Measurements from ENCODE around the gene UNCX.

UNCX gene

DNA sequence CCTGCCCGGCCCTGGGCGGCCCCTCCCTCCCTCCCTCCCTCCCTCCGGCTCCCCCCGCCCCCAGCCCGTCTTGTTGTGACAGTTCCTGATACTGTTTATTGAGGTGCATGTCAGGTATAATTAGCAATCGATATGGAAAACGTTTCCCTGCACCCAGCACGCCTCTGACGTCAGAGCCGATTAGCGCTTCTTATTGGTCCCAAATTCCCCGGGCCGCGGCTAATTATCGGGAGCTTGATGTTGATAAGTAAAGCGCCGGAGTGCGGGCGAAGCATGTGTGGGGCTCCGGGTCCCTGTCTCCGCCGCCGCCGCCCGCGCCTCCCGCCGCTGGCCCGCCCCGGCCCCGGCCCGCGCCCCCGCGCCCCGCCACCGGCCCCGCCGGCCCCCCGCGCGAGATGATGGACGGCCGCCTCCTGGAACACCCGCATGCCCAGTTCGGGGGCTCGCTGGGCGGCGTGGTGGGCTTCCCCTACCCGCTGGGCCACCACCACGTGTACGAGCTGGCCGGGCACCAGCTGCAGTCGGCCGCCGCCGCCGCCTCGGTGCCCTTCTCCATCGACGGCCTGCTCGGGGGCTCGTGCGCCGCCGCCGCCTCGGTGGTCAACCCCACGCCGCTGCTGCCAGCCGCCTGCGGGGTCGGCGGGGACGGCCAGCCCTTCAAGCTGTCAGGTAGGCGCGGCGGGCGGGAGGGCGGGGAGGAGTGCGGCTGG, at the start of gene UNCX:
TSS of gene UNCX (plus strand) at position 250 of the 710 bp plus-strand sequence. CDS start at position 396, 146 bp downstream.
- TF ChIP-seq GATA2 (IDR thresholded peaks at IDR 0.05; ENCODE audit: low read depth, low read length), result no peak
- no peak for TF ChIP-seq GATA3 (IDR thresholded peaks at IDR 0.05; ENCODE audit: low read depth, low read length)

DNA sequence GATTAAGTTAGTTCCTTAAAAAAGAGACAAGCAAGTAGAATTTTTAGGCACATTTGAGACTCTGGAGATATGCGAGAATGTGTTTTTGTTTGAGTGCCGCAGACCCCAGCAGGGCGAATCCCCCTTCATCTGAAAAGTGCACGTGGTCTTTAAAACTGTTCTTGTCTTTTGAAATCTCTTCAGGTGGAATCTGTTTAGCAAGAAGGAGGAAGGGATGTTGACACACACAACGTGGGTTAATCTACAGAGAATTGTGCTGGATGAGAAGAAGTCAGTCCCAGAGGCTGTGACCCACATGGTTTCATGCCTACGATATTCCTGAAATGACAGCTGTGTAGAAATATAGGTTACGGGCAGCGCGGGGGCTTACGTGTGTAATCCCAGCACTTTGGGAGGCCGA, 45.5 kb upstream of the UNCX start:
- TF ChIP-seq GATA2 (IDR thresholded peaks at IDR 0.05; ENCODE audit: low read depth, low read length) (no peak), GATA3 (IDR thresholded peaks at IDR 0.05; ENCODE audit: low read depth, low read length) (no peak)

DNA sequence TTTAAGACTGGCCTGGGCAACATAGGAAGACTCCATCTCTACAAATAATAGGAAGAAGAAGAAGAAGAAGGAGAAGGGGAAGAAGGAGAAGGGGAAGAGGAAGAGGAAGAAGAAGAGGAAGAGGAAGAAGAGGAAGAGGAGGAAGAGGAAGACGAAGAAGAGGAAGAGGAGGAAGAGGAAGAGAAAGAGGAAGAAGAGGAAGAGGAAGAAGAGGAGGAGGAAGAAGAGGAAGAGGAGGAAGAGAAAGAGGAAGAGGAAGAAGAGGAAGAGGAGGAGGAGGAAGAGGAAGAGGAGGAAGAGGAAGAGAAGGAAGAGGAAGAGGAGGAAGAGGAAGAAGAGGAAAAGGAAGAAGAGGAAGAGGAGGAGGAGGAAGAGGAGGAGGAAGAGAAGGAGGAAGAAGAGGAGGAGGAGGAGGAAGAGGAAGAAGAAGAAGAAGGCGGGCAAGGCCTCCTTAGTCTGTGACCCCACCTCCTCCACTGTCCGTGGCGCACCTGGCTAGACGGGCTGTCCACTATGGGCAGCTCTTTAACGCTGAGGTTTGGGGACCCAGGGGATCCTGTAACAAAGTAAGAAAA, 43.9 kb upstream of the UNCX start:
- TF ChIP-seq GATA3 (IDR thresholded peaks at IDR 0.05; ENCODE audit: low read depth, low read length) (no peak), GATA2 (IDR thresholded peaks at IDR 0.05; ENCODE audit: low read depth, low read length) (no peak)

DNA sequence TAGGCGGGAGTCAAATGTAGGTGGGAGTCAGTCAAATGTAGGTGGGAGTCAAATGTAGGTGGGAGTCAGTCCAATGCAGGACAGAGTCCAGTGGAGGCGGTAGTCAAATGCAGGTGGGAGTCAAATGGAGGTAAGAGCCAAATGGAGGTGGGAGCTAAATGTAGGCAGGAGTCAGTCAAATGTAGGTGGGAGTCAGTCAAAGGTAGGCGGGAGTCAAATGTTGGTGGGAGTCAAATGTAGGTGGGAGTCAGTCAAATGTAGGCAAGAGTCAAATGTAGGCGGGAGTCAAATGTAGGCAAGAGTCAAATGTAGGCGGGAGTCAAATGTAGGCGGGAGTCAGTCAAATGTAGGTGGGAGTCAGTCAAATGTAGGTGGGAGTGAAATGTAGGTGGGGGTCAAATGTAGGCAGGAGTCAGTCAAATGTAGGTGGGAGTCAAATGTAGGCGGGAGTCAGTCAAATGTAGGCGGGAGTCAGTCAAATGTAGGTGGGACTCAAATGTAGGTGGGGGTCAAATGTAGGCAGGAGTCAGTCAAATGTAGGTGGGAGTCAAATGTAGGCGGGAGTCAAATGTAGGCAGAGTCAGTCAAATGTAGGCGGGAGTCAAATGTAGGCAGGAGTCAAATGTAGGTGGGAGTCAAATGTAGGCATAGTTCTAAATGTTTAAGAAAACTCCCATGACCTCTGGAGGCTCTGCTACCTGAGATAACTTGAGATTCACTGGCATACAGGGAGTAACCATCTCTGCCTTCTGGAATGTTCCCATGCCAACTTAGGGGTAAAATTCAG, 42.5 kb upstream of the UNCX start:
- no peak for TF ChIP-seq GATA3 (IDR thresholded peaks at IDR 0.05; ENCODE audit: low read depth, low read length)
- TF ChIP-seq GATA2 (IDR thresholded peaks at IDR 0.05; ENCODE audit: low read depth, low read length), result no peak

DNA sequence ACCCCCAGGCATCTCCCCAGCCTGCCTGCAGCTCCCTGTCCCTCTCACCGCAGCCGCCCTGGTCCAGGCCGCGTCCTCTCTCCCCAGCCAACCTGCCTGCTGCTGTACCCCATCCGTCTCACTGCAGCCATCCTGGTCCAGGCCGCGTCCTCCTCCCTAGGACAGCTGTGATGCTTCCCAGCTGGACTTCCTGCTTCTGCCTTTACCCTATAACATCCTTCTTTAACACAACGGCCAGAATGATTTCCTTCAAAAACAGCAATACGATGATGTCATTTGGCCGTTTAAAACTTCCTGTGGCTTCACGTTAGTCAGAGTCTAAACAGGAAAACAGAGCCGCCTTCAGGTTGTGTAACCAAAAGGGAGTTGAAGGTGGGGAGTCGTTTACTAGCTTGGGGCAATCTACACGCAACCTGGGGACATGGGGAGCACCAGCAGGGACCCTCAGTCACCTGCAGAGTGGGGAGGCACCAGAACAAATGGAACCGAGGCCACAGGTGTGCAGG, 40.4 kb upstream of the UNCX start:
- no peak for TF ChIP-seq GATA2 (IDR thresholded peaks at IDR 0.05; ENCODE audit: low read depth, low read length)
- TF ChIP-seq GATA3 (IDR thresholded peaks at IDR 0.05; ENCODE audit: low read depth, low read length), result no peak

DNA sequence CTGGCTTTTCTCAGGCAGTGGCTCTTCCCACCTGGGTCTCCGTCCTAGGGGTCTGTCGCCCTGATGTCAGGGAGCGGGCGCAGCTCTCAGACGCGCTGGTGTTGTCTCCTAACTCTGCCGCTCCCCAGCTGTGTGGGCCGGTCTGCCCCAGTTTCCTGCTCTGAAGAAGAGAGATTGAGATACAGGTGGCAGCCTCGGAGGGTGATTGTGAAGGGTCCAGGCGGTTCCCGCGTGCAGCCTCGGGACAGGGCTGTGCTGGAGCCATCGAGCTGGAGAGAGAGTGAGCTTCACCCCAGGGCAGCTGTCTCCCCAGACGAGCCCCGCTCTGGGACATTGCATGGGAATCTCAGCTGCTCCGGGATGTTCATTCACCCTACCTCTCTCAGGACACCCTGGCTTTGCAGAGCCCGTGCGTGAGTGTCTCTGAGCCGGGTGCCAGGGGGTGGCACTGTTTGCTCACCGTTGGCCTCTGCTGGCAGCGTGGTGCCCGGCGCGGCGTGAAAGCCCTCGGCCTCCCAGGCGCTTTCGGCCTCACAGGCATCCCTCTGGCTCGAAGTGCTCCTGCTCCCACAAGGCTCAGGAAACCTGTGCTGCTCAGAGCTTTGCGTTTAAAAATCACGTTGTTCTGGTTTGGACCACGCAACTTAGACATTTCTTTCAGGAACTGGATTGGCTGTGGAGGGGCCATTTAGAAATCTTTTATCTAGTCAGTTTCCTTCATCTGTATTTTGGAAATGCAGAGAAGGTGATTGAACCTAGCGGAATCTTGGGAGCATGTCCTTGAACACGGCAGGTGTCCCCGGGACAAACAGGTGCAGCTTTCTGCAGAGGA, 38.9 kb upstream of the UNCX start:
- TF ChIP-seq GATA2 (IDR thresholded peaks at IDR 0.05; ENCODE audit: low read depth, low read length) (no peak), GATA3 (IDR thresholded peaks at IDR 0.05; ENCODE audit: low read depth, low read length) (no peak)

DNA sequence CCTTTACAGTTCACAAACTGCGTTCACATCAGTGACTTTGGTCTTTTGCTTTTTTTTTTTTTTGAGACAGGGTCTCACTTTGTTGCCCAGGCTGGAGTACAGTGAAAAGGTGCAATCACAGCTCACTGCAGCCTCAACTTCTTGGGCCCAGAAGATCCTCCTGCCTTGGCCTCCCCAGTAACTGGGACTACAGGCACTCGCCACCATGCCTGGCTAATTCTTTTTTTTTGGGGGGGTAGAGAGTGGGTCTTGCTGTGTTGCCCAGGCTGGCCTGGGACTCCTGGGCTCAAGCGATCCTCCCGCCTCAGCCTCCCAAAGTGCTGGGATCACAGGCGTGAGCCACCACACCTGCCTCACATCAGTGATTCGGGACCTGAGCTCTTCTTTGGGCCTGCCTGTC, 35.7 kb upstream of the UNCX start:
- no peak for TF ChIP-seq GATA3 (IDR thresholded peaks at IDR 0.05; ENCODE audit: low read depth, low read length)
- TF ChIP-seq GATA2 (IDR thresholded peaks at IDR 0.05; ENCODE audit: low read depth, low read length), result no peak

DNA sequence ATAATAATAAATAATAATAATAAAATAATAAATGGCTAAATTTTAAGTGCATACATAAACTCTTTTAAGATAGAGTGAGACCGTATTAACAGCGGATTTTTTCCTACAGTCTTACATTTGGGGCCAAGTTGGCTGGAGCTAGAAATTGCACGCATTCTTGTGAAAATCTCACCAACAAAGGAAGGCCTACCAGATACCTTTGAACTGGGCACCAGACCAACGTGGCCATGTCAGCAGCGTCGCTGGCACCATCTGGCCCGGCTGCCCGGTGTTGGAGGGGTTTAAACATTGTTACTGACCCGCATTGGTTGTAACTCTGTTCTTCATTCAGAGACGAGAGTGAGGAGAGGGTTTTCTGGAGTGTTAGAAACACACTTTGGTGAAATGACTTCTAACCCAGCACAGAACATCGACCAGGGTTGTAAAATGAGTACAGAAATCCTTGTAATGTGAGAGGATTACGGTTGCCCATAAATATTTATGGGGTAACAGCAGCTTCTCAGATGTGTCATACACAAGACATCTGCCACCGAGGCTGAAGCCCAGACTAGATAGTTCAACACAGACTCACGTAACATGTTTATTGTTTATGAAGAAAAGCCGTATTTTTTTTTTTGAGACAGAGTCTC, 34.6 kb upstream of the UNCX start:
- TF ChIP-seq GATA3 (IDR thresholded peaks at IDR 0.05; ENCODE audit: low read depth, low read length) (no peak), GATA2 (IDR thresholded peaks at IDR 0.05; ENCODE audit: low read depth, low read length) (no peak)

DNA sequence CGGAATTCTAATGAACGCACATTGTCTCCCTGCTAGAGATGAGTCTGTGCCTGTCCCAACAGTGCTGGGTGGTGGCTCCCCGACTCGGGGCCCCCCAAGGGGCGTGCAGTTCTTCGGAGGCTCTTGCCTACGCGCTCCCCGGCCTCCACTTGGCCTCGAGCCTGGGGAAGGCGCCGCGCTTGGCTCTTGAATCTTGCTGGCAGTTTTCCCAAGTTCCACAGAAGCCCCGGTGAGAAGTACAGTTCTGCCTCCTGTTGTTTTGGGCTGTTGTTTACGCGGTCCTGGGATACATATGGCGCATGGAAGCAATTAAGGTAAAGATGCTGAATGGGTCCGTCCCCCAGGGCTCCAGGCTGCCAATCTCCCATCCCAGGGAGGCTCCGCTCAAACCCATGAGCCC, 32.6 kb upstream of the UNCX start:
- TF ChIP-seq GATA3 (IDR thresholded peaks at IDR 0.05; ENCODE audit: low read depth, low read length) (no peak), GATA2 (IDR thresholded peaks at IDR 0.05; ENCODE audit: low read depth, low read length) (no peak)

DNA sequence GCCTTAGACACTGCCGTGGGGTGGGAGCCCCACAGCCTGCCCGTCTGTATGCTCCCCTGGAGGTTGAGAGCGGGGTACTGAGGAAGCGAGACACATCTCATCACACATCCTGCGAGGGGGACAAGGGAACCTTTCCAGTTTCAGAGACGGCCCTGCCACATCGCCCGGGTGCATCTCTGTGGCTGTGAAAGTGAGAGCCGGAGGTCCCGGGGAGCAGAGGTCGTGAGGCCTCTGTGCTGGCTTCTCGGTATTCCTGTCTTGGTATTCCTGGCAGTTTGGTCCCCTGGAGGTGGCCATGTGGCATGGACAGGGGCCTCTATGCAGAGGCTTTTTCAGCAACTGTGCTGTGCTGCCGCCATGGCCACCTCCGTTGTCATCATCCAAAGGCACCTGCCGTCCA, 30.8 kb upstream of the UNCX start:
- TF ChIP-seq GATA2 (IDR thresholded peaks at IDR 0.05; ENCODE audit: low read depth, low read length) (no peak), GATA3 (IDR thresholded peaks at IDR 0.05; ENCODE audit: low read depth, low read length) (no peak)

DNA sequence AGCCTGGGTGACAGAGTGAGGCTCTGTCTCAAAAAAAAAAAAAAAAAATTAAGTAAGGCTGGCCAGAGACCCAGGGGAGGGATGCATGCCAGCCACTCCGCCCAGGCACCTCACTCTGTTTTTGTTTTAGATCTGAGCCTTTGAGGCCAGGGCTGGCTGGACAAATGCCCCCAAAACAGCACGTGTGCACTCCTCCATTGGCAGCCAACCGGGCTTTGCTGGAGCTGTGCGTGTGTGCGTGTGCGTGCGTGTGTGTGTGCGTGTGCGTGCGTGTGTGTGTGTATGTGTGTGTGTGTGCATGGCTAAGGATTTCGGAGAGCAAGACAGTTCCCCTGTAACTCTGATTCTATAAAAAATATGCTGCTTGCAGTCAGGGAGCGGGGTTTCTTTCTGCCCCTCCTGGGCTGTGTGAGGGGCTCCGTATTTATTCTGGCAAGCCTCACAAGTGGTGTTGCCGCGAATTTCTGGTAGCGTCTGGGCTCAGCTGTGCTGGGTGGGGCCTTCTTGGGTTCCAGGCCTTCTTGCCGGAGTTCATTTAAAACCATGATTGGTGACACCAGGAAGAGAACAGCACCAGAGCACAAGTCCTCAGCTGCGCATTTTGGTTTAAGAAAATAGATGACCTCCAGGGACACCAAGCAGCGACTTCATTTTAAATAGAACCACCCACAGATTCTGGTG, 28.1 kb upstream of the UNCX start:
- no peak for TF ChIP-seq GATA3 (IDR thresholded peaks at IDR 0.05; ENCODE audit: low read depth, low read length)
- TF ChIP-seq GATA2 (IDR thresholded peaks at IDR 0.05; ENCODE audit: low read depth, low read length), result no peak

DNA sequence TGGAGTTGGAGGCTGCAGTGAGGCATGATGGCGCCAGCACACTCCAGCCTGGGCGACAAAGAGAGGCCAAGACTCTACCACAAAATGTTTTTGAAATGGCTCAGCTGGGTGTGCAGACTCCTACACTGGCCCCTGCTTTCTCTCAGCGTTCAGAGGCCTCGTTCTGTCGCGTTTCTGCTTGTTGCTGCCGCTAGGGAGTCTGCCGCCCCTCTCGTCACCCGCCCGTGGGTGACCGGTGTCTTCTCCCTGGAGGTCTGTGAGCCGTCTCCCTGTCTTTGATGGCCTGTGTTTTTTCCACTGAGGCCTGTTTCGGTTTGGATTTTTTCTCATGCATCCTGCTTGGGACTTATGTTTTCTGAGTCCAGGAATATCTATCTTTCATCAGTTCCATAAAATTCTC, 23.6 kb upstream of the UNCX start:
- TF ChIP-seq GATA3 (IDR thresholded peaks at IDR 0.05; ENCODE audit: low read depth, low read length) (no peak), GATA2 (IDR thresholded peaks at IDR 0.05; ENCODE audit: low read depth, low read length) (no peak)
